OCI-LY3 (cell line): ENCODE measurements around the gene DCC.

Experiments used
- EZH2phosphoT487 ChIP-seq: fragments of 200-600 bp; shearing (Covaris generic); IDR thresholded peaks from 2 replicates; pipeline ENCODE4 v1.6.1; 2018; ENCODE audit warnings: antibody characterized with exemption, mixed run types, low read depth
- TF ChIP-seq, protein P1 (sequence below): fragments of 200-600, 300-600 bp; sonication (generic); IDR thresholded peaks from 2 replicates; pipeline ENCODE4 v1.5.1; 2014; ENCODE audit warnings: antibody characterized with exemption, low read length, low read depth

DNA sequence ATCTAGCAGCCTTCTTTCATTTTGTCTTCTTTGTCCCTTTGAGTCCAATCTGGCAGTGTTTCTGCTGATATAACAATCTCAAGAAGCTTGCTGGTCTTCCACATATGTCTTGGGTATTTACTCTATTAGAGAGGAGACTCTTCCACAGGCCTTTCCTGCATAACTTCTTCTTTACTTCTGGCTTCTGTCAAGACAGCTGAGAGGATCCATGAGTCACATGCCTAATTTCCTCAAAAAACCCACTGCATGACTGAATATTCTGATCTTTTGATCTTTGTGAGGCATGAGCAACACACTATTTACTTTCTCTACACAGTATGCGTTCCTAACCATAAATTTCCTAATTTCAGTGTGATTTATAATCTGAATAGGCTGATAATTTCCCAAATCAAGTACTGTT lies 5.1 kb upstream of the DCC start:
- TF ChIP-seq, protein P1, sequence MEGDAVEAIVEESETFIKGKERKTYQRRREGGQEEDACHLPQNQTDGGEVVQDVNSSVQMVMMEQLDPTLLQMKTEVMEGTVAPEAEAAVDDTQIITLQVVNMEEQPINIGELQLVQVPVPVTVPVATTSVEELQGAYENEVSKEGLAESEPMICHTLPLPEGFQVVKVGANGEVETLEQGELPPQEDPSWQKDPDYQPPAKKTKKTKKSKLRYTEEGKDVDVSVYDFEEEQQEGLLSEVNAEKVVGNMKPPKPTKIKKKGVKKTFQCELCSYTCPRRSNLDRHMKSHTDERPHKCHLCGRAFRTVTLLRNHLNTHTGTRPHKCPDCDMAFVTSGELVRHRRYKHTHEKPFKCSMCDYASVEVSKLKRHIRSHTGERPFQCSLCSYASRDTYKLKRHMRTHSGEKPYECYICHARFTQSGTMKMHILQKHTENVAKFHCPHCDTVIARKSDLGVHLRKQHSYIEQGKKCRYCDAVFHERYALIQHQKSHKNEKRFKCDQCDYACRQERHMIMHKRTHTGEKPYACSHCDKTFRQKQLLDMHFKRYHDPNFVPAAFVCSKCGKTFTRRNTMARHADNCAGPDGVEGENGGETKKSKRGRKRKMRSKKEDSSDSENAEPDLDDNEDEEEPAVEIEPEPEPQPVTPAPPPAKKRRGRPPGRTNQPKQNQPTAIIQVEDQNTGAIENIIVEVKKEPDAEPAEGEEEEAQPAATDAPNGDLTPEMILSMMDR, result no peak
- TF ChIP-seq EZH2phosphoT487, result no peak
